ENCODE measurements around the gene COL19A1. TPM values are rescaled to one million over a fixed set of nuclear protein-coding genes. Genes with fewer than 3 reads are reported as not detected.
"Not testable (repeated sequence)": the region's sequence is repeated elsewhere in the genome, so short reads cannot be mapped to it uniquely, and the experiment has no call there.

Gene COL19A1
- polyA plus RNA-seq, 3 donors = 2.4 to 3.7 (median 3.6) TPM

GRCh38 chr6:69965974-69966373, 99.6 kb downstream of the COL19A1 start:
- not testable (repeated sequence) for DNase-seq

- no peak for DNase-seq
Measured at GRCh38 chr6:69973138-69973537, 106.8 kb downstream of the COL19A1 start.

- DNase-seq = no peak
Measured at GRCh38 chr6:69973763-69974162, 107.4 kb downstream of the COL19A1 start.

- no peak for DNase-seq
Measured at GRCh38 chr6:69974193-69974592, 107.8 kb downstream of the COL19A1 start.

- DNase-seq = no peak
Measured at GRCh38 chr6:69976591-69977090, 110.3 kb downstream of the COL19A1 start.

GRCh38 chr6:69980624-69981023, 114.3 kb downstream of the COL19A1 start:
- DNase-seq = no peak

- DNase-seq = no peak
Measured at GRCh38 chr6:69984506-69984905, 118.2 kb downstream of the COL19A1 start.

- DNase-seq = no peak
Measured at GRCh38 chr6:69985180-69985579, 118.8 kb downstream of the COL19A1 start.

- DNase-seq = no peak
Measured at GRCh38 chr6:69987550-69987949, 121.2 kb downstream of the COL19A1 start.

GRCh38 chr6:69988458-69989126, 122.2 kb downstream of the COL19A1 start:
- no peak for DNase-seq

GRCh38 chr6:69994251-69994650, 127.9 kb downstream of the COL19A1 start:
- DNase-seq = no peak

GRCh38 chr6:70008189-70008588, 141.8 kb downstream of the COL19A1 start:
- DNase-seq = no peak

- DNase-seq = not testable (repeated sequence)
Measured at GRCh38 chr6:70010339-70010738, 144.0 kb downstream of the COL19A1 start.

- not testable (repeated sequence) for DNase-seq
Measured at GRCh38 chr6:70023201-70023600, 156.8 kb downstream of the COL19A1 start.

GRCh38 chr6:70028246-70028645, 161.9 kb downstream of the COL19A1 start:
- no peak for DNase-seq

- peak; percentile 1 for DNase-seq
Measured at GRCh38 chr6:70028926-70029325, 162.6 kb downstream of the COL19A1 start.

GRCh38 chr6:70033781-70034180, 167.4 kb downstream of the COL19A1 start:
- no peak for DNase-seq

GRCh38 chr6:70037445-70037844, 171.1 kb downstream of the COL19A1 start:
- no peak for DNase-seq

- no peak for DNase-seq
Measured at GRCh38 chr6:70040766-70041165, 174.4 kb downstream of the COL19A1 start.

- DNase-seq = no peak
Measured at GRCh38 chr6:70041411-70041810, 175.1 kb downstream of the COL19A1 start.

- peak; percentile 2 for DNase-seq
Measured at GRCh38 chr6:70045413-70045812, 179.1 kb downstream of the COL19A1 start.

GRCh38 chr6:70051197-70052124, 185.1 kb downstream of the COL19A1 start:
- no peak for DNase-seq
